Kidney epithelial cell (primary cell): ENCODE results near the gene ADRB2. TPM values are rescaled to one million over a fixed set of nuclear protein-coding genes. Genes with fewer than 3 reads are reported as not detected.
A peak's percentile ranks its signal among the peaks of the same experiment; 100 is the strongest.

Experiments used
- DNase-seq: peaks from one replicate; pipeline ENCODE4 v3.0.0-alpha.2; 2010; ENCODE audit warnings: low read depth
- H3K27me3 ChIP-seq: 2 replicates; pipeline ENCODE4 v1.6.0; 2011; ENCODE audit warnings: low read length; ENCODE audit not compliant: control insufficient read depth, insufficient read depth
- H3K36me3 ChIP-seq: 2 replicates; pipeline ENCODE4 v1.5.1; 2011; ENCODE audit warnings: low read length; ENCODE audit not compliant: control insufficient read depth, insufficient read depth
- H3K4me3 ChIP-seq: 2 replicates; pipeline ENCODE4 v1.5.1; 2011; ENCODE audit warnings: low read depth, mild to moderate bottlenecking, control low read depth, low read length
- CTCF ChIP-seq: IDR thresholded peaks from 2 replicates; pipeline ENCODE4 v1.5.1; 2011; ENCODE audit warnings: mild to moderate bottlenecking, moderate library complexity, low read length, control low read depth, inconsistent platforms; ENCODE audit not compliant: insufficient read depth, poor library complexity, severe bottlenecking
- total RNA-seq: library from RNA; depleted of rRNA; stranded (reverse); fragments of >200 nt; gene quantifications from 2 replicates; pipeline ENCODE4 v1.2.3, GENCODE V29; 2015

The ADRB2 gene
- total RNA-seq, result 0.75 and 1.2 TPM in 2 replicates

- H3K27me3 ChIP-seq, result no peaks in the 10 kb centered on the region
- no peaks in the 10 kb centered on the region for H3K36me3 ChIP-seq
- TF ChIP-seq CTCF, result no peak
- DNase-seq, result peak; percentile 77
- H3K4me3 ChIP-seq, result peak within 1 kb of the TSS; percentile 55
Measured at GRCh38 chr5:148826053-148826738, at the start of gene ADRB2. Gene ADRB2 (plus strand): TSS chr5:148826611. CDS start chr5:148826832, 221 bp downstream.

GRCh38 chr5:148776780-148777179 is 49.6 kb upstream of the ADRB2 start:
- no peaks in the 10 kb centered on the region for H3K36me3 ChIP-seq
- no peak overlapping the region for H3K4me3 ChIP-seq
- DNase-seq, result peak; percentile 69
- no peak for TF ChIP-seq CTCF
- no peaks in the 10 kb centered on the region for H3K27me3 ChIP-seq

- no peak for TF ChIP-seq CTCF
- Histone ChIP-seq H3K4me3 (no peak overlapping the region), H3K36me3 (no peaks in the 10 kb centered on the region), H3K27me3 (no peaks in the 10 kb centered on the region)
- DNase-seq, result no peak
Measured at GRCh38 chr5:148778882-148779281, 47.5 kb upstream of the ADRB2 start.

GRCh38 chr5:148780711-148781110 is 45.7 kb upstream of the ADRB2 start:
- Histone ChIP-seq H3K27me3 (no peaks in the 10 kb centered on the region), H3K4me3 (no peak overlapping the region), H3K36me3 (no peaks in the 10 kb centered on the region)
- no peak for TF ChIP-seq CTCF
- DNase-seq, result no peak

- no peak for TF ChIP-seq CTCF
- no peak overlapping the region for H3K4me3 ChIP-seq
- H3K36me3 ChIP-seq, result no peaks in the 10 kb centered on the region
- DNase-seq, result no peak
- no peaks in the 10 kb centered on the region for H3K27me3 ChIP-seq
Measured at GRCh38 chr5:148781766-148782165, 44.6 kb upstream of the ADRB2 start.

- no peak for DNase-seq
- Histone ChIP-seq H3K27me3 (no peaks in the 10 kb centered on the region), H3K36me3 (no peaks in the 10 kb centered on the region), H3K4me3 (no peak overlapping the region)
- no peak for TF ChIP-seq CTCF
Measured at GRCh38 chr5:148785223-148785622, 41.2 kb upstream of the ADRB2 start.
